NCI-H1694 (cell line): ENCODE data around the gene BNC2.

Source experiments
- DNase-seq: peaks from one replicate; lab custom pipeline; 2025; lab: John Stamatoyannopoulos, UW

BNC2 gene

DNA sequence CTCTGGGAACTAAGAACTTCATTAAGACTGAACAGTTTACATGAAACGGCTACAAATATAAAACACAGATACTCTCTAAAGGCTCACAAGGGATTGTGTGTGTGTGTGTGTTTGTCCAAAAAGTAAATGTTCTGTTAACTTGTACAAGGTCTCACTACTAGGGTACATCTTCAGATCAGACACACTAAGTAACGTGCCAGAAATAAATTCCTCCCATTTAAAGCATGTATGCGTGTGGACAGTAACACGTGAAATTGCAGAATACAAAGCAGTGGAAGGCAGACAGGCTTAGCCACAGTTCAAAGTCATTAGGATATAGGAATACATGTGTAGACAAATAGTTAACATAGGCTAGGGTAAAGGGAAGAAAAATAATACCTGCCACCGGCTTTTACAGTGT, 1.8 kb downstream of the BNC2 start:
- no peak for DNase-seq

DNA sequence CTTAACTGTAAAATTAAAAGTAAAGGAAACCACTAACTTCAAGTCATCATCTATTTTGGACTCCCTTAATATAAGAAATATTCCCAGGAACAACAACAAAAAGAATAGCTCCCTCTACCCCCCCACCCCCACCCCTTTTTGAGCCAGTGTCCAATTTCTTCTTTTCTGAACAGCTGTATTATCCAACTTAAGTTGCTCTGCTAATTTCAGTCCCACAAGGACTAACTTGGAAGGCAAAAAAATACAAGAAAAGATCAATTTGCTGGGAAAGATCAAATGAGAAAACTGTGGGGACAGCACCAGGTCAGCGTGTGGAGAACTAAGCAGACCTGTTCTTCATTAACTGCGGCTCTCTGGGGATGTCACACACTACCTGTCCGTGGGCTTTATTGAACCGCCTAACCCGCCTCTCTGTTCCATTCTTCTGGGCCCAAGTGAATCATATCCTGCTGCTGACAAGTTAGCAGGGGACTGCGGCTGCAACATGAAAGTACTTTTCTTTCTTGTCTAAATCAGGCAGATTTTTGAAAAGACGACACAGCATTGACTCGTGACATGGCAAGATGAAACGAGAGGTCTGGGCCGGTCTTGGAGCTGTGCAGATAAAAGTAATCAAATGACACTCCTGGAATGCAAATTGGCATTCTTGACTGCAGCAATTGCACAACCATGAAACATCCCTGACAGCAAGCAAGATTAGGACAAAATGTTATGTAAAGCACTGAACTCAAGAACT, 2.7 kb downstream of the BNC2 start:
- no peak for DNase-seq

DNA sequence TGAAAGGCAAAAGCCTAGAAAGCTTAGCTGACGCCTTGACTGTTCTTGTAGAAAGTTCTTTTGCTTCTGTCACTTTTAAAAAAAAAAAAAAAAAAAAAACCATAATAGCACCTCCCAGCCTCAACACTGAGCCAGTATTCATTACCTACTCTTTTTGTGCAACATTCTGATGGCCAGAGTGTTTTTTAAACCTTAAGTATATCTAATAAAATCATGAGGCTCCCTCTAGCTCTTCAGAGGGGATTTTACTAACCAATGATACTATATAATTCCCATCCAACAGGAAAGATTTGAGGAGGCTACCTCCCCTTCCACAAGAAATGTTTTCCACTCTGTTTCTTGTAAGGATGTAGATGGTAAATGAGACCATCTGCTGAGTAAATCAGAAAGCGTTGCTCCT, 3.9 kb downstream of the BNC2 start:
- no peak for DNase-seq

DNA sequence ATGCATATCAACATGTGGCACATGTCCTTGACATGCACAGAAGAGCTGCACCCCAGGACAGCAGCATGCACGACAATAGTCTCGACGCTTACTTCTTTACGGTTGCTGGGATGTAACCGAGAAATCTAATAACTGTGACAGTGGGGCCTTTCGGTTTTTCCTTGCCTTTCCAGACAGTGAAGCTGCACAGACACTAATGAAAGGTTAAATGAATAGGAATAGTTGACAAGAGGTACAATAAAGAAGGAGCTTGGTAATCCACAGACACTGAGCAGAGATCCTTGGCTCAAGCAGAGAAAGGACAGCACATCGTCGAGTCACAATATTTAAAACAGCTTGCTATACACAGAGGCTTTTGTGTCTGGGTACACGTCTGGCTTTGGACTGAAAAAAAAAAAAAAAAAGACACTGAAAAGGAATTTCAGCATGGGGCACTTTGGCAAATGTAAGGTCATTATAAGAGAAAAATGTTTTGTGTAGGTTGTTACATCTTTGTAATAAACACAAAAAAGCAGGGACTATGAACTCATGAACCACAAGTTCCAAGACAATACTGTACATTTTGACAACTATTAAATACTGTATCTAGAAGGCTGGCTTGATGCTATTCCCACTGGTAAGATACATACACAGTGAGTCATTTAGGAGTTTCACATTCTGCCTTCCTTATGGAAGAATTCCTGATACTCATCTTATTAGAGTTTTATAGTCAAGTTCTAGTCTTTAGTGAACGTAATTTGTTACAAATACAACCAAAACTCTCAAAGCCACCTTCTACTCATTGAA, 5.6 kb downstream of the BNC2 start:
- no peak for DNase-seq

DNA sequence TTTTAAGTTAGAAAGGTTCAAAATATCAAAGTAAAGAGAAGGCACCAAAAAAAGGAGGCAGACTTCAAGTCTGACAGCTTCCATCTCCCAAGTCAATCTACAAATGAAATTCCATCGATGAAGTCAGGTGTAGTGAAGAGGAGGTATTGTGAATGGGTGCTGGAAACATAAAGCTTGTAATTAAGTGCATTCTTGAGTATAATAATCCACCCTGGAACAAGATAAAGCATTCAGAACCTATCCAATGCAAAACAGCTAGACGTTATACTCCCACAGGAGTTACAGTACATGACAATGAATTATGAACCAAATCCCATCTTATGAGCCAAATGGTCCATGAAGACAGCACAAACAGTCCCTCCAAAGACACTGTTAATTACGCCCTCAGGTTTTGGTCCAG, 22.3 kb downstream of the BNC2 start:
- DNase-seq = no peak

DNA sequence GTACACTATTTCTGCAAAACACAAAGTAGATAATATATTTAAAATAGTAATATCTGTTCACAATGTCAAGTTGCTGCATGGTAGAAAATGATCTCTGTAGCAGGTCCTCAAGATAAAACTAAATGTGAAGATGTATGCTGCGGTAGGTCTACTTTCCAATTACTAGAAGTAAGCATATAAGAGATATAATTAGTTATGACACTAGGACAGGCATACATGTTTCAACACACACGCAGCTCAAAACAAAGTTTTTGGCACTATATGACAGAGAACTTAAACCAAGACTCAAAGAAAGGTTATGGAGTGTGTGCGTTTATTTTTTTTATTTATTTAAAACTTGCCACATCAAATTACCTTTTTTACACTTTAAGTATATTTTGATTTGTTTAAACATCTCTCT, 23.5 kb downstream of the BNC2 start:
- DNase-seq = no peak

DNA sequence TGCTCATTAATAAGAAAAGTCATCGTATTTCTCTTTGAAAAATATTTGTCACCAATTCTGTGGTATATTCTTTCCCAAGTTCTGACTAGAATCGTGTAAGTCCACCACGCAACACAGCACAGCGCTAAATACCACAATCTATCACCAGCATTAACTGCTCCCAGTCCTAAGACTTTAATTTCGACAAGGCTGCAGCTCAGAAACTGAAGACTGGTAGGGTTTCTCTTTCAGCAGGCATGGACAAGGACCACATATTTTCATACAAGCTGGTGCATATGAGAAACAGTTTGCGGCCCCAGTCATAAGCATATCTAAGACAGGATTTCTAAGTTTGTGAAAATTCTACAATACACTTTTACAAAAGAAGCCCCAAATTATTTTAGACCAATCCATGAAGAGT, 24.1 kb downstream of the BNC2 start:
- DNase-seq = no peak

DNA sequence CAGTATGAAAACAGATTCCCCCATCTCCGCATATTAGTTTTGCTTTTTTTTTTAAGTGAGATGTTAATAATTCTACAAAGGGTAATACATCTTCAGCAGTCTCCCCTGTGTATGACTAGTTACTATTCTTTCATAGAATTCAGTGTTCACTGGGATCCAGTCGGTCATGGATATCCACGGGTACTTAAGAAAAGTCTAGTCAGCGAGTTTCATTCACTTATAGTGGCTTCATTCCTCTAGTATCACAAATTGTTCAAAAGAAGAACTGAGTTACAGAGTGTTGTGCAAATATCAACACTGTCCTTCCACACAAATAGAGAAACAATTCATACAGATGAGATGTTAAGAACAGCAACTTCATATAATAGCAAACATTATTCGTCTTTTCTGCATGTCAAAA, 35.7 kb downstream of the BNC2 start:
- no peak for DNase-seq

DNA sequence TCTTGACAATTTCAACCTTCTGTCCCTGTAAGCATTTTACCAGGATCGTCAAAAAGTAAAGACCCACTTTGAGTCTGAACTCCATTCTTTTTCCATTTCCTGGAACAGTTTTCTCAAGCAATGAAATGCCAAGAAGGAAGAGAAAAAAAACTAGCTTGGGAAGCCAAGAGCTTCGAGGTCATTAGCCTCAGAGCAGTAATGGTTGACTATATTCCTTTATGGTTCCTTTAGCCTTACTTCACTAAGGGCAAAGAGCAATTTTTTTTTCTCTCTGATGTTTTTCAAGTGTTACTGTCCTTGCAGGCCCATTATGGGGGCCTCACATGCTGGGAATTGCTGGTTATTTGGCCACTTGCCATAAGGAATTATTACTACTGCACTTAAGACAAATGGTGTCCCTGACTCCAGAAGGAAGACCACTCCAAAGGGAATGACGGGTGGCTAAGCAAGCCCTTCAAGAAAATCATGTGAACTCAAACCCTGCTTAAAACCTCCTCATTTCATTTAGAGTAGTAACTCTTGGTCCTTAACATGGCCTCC, 37.1 kb downstream of the BNC2 start:
- no peak for DNase-seq

DNA sequence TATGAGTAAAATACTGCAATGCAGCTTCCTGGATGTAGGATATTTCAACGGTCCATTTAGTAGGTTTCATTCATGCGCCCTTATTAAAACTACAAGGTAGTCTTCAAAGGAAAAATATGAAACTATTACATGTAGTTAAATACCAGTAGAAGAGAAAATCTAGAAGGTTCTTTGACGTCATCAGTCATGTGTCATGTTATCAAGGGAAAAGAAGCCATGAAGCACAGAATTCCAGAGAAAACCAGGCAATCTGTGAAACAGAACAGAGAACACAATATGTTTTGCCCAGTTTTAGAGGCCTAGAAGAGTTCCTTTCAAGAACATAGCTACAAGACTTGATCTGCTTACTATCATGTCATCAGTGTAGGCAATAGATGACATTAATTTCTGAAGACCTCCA, 38.4 kb downstream of the BNC2 start:
- DNase-seq = no peak

DNA sequence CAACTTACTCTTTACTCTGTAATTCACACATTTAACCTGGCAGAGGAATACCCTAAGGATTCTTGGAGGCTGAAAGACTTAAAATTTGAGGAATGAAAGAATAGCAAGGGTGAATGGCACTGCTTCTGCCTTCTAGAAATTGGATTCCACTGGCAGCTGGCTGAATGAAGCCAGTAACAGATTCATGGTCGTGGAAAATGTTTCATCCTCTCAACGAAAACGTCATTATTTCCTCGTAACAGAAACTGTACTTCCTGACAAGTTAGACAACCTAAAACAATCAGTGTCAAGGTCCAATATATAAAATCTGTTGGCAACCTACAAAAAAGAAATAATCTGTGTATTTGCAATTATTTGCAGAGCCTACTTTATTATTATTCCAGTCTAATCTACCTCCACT, 39.7 kb downstream of the BNC2 start:
- no peak for DNase-seq

DNA sequence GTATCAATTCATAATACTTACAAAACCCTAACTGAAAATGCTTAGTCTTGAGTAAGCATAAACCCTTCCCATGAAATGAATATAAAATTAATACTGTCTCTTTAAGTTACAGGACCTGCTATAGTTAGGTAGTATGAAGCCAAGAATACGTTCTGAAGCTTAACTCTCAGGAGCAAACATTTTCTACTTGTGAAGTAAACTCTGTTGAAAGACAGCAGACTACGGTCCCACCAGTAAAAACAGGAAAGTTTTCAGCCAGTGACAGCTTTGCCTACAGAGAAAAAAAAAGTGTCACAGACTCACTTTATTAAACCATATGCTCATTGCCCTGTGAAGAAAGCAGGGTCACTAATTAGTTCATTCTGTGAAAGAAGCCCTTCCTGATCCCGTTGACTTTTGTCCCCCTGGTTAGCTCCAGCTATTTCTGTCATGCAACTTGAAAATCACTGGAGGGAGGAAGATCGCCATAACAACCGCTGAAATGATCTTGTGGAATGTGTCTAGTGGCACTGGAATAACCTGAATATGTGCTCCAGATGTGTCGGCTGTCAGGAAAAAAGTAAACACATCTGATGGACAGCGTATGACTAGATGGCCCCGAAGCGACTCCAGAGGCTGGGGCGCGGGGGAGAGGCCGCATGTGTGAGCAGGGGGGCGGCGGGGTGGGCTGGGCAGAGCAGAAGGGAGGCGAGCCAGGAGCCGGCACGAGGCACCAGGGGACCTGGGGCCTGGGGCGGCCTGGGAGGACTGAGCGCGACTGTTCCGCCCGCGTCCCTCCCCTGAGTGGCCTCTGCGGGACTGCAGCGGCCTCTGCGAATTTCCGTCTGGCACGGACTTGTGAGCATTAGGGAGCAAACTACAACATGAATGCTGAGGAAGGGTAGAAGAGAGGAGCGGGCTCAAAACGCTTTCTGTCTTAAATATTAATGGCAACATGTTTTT, 41.9 kb downstream of the BNC2 start:
- no peak for DNase-seq

DNA sequence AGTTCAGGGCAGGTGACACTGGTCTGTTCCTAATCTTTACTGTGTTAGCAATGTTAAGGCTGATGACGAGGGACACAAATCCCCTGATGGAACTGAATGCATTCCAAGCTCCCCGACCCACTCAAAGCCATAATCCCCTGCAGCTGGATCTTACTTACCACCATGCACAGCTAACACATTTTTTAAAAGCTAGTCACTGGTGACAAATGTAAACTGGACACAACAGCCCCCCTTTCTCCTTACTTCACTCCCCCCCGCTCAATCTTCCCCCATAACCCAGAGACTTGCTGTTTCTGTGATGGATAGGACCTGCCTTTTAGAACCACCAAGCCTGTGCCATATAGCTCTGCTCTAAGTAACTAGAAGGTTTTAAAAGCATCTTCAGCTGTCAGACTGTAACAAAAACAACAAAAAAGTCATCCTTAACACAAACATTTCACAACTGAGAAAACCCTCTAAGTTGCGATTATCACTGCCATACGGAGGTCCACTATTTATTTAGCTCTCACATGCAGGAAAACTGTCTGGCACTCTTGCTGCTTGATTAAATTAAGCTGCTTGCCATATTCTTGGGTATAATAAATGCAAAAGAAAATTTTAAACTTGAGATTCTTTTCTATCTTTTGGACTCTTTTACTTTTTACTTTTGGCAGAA, 44.4 kb downstream of the BNC2 start:
- no peak for DNase-seq

DNA sequence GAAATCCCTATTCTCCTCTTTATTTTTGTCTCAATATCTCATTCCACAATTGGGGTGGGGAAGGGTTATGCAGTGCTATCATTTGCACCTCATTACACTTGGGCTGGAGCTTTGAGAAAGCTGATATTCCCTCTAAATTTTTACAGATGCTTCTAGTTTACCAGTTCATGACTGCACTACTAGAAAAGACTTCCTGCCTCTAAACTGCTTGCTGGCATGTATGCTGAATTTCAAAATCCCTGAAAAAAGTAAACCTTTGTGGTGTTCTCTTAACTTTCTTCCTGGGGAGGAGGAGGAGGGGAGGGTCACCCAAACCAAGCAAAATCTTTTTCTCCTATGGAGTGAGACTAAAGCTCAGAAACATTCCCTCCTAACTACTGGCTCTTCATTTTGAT, 45.1 kb downstream of the BNC2 start:
- no peak for DNase-seq

DNA sequence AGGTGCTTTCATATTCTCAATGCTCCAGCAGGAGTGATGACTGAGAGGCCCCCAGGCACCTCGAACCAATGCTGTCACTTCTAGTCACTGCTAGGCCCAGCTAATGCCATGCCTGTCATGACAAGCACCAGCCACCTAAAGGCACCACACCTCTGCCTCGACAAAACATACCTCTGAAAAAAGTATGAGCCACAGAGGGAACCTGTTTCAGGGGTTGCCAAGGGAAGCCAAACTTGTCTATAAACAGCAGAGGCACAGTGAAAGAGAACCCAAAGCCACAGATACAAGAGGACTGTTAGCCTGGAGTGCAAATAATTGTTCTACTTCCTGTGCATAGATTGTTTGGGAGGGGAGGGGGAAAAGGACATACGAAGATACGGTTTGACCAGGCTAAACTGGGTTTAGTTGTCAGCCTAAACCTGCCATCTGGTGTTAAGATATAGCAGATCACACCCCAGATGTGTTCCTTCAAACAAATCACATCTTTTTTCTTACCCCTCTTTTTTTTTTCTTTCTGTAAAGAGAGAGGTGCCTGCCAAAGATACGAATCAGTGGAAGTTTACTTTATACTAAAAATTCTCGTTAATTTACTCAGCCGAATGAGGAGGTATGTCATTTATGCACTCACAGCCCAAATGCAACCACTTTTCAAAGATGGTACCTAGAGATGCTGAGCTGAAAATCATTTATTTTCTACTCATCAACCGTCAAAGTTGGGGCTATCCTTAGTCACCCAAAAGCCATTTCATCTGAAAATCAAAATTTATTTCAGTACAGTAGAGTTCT, 45.7 kb downstream of the BNC2 start:
- no peak for DNase-seq

DNA sequence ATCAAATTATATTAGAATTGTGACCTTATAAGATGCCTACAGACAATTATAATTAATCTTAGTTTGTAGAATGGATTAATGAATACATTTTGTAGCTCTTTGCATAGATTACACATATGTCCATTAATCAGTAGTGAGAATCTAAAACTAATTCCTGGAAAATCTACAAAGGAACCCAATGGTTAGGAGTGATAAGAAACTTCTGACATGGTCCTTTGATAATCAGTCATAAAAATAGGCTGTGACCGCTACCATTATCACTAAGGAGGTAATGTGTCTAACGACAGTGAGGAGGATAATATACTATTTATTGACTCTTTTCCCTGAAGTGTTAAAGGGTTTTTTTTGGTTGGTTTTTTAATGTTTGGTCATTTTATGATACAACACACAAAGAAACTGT, 46.6 kb downstream of the BNC2 start:
- DNase-seq = no peak

DNA sequence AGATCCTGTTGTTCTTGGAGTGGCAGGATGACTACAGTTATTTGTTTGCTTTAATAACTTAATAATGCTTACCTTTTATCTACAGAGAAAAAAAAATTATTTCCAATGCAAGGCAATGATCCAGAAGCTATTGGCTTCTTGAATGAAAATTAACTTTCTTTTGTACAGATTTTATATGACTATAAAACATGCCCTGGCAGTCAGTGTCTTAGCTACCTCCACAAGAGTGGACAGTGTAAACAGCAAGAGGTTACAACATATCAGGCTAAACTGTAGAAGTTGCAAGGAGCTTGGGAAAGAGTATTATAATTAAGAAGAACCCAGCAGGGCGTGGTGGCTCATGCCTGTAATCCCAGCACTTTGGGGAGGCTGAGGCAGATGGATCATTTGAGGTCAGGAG, 49.1 kb downstream of the BNC2 start:
- no peak for DNase-seq

DNA sequence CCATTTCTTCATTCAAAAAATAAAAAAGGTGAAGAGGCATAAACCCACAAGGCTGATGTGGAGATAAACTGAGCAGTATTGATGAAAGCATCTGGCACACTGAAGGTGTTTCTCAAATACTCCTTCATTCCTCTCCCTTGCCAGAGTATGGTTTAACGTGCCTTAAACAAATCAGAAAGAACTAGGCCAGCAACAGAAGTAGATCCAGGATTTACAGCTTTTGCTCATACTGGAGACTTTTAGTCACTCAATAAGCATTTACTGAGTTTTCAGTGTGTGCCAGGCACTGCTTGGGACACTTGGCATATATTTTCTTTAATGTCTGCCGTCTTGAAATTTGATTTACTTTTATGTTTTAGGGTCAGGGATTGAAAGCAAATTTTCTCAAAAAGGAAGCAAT, 53.0 kb downstream of the BNC2 start:
- no peak for DNase-seq

DNA sequence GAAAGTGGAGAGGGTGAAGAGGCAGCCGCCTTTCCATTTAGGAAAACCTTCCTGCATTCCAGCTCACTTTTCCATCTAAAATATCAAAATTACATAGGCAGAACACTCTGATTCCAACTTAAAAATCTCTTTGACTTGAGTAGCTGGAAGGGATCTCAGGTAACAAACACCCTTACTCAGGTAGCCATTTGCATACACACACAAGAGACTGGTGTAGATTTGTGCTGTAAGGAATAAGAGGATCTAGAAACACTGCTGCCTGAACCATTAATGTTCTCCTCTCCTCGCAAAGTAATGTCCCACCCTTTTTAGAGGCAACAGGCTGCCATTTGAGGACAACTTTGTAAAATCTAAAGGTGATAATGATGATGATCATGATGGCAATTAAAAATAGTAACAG, 53.5 kb downstream of the BNC2 start:
- DNase-seq = no peak

DNA sequence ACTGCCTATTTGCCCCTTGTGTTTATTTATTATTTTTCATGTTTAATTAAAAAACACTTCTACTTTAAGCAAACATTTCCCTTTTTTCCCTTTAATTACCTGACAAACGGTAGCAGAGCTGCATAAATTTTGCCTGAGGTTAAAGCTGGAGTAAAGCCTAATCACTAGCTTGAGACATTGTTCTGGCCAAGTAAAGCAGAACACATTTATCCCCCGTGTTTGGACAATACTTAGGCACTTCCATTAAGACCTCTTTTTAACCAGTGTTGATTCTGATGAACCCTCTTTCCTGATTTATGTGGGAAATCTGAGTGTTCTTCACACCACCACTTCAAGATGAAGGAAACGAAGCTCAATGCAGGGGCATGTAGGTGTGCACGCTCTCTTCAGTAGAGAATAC, 54.5 kb downstream of the BNC2 start:
- no peak for DNase-seq

DNA sequence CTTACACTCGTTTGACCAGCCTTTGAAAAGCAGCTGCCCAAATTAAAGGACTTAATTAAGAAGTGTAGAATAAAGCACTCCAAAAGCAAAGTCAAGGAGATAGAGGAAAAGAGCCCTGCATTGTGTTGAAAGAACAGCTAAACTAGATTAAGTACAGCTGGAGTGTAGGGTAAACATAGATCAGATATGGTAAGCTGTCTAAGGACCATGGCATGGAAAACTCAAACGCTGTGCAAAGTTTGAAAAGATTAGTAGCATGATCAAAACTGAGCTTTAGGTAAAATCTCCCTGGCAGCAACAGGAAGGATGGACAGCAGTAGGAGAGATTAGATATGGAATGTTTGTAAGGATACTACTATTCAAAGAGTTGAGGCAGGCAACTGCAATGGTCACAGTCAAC, 55.4 kb downstream of the BNC2 start:
- DNase-seq = no peak
